DMS53 treated with DMSO at 0.1 percent for 48 hours (cell line): Measurements from ENCODE around the gene PSMD11.
A peak's percentile ranks its signal among the peaks of the same experiment; 100 is the strongest.

ENCODE experiments used
- DNase-seq: peaks from one replicate; lab custom pipeline; 2025; ENCODE audit not compliant: unreplicated experiment; lab: John Stamatoyannopoulos, UW

Gene PSMD11

GRCh38 chr17:32489320-32490100 is 45.2 kb downstream of the PSMD11 start:
- no peak for DNase-seq

DNA sequence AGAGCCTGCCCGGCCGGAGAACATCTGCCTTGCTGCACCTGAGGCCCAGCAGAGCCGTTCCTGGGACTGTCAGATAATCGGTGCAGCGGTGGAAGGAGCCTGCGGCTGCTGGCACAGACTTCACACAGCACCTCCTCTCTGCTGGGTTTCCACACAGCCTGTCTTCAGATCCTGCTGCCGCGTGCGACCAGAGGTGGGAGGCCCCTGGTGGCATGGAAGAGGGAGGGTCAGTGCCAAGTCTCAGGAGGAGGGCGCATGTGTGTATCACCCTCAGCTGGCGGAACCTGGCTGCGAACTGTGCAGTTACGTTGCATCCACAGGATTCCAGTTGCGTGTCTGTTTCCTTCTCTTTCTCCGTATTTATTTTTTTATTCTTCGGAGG is 45.8 kb downstream of the PSMD11 start:
- no peak for DNase-seq

GRCh38 chr17:32491371-32492263 is 47.3 kb downstream of the PSMD11 start:
- DNase-seq = no peak

DNA sequence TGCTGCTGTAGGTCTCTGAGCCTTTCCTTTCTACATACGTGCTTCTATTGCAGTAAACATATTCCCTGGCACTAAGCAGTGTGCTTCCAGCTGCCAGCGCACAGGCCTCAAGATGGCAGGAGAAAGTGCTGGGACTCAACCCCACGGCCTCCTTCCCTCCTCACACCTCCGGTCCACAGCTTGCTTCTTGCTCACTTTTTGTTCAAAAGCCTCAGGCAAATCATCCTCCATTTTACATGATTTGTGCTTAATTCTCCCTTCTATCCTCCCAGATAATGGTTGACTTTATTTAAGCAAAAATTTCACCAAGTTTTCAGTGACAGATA is 47.9 kb downstream of the PSMD11 start:
- no peak for DNase-seq

DNA sequence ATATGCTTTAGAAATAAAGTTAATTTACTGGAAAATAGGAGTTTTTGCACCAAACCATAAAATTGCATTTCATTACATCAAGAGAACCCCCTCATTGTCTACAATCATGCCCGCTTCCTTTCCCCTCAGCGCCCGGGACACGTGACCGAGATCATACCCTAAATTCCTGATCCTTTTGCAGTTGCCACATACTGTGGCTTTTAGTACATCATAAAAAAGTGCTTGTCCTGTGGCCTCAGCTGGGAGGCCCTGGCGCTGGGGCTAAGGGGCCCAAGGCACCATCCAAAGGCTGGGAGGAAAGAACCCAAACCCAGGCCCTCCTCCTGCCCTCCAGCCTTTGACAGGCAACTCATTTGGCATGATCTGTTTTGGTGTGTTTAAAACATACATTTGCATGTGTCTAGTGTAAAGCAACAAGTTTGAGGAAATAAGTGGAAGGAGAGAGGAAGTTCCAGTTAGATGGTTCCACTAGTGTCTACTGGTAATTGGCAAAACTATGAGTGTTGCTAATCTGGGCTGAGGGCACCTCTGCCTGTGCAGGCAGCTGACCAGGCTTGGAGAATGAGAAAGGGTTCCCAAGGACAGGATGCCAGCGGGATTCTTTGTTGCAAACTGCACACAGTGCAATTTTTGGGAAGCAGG is 48.5 kb downstream of the PSMD11 start:
- no peak for DNase-seq

DNA sequence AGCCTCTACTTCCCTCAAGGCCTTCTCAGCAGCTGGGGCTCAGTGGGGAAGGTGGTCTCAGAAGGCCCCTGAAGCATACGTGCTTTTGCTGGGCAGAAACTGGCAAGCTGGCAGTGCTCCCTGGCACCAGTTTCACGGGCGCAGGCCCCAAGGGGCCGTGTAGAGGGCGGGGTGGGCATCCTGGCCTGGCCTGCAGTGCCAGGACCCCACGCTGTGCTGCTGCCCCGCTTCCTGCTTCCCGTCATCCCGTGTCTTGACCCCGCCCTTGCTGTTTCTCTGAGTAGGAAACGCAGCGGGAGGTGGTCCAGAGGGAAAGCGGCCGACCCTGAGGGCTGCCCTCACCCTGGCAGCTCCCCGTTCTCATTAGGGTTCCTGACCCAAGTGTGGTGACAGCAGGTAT is 49.3 kb downstream of the PSMD11 start:
- DNase-seq = no peak

- no peak for DNase-seq
Measured at GRCh38 chr17:32493976-32494513, 49.7 kb downstream of the PSMD11 start.

DNA sequence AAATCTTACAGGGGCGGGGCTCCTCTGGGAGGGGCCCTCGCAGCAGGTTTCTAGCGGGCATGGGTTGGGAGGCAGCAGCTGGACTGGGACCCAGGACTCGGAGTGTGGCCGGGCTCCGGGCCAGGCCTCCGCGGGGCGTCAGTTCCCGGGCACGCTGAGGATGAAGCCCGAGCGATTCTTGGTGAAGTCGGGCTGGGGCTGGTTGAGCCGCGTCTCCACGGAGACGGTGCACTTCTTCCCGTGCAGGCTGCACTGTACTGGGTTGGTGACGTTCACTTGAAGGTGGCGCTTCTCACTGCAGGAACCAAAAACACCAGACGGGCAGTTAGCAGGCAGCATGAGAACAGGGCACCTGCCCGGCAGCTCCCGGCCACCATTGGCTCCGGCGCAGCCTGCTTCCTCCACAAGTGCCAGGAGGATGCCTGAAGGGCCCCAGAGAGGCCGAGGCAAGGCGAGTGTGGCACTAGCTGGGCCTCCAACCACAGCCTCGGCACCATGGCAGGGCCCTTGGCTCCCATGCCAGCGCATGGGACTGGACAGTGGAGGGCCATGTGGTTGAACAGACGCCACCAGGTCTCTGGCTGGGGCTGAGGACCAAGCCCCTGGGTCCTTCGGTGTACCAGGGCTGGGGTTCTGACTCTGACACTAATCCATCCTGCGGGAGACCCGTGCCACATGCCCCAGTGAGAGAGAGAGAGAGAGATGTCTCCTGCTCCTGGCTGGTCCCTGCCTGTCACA is 50.5 kb downstream of the PSMD11 start:
- peak; percentile 18 for DNase-seq

GRCh38 chr17:32495359-32496231 is 51.3 kb downstream of the PSMD11 start:
- DNase-seq = no peak

DNA sequence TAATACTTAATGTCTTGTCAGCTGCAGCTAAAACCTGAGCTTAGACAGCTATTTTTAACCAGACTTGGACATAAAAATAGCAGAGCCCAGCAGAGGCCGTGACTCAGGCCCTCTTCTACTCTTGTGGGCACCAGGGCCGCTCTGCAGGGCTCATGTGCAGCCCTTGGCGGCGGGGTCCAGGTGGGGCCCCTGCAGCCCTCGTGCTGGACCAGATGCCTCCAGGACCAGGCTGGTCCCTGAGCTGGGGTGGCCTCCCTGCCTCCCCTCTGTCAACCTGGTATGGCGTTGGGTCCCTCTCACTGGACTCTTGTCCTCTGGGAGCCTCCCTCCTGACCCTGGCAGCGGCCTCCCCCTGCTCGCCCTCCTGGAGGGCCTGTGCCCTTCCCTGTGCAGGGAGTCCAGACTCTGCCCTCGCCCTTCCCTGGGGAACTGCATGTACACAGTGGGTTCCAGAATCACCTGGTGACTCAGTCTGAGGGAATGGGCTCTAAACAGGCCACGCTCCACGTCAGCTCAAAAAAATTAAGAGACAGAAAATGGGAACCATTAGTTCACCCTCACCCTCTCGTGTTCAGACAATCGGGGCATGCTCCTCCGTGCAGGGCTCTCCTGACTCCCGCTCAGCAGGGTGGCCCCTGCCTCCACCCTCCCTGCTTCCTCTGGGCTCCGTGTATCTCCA is 52.2 kb downstream of the PSMD11 start:
- no peak for DNase-seq

- no peak for DNase-seq
Measured at GRCh38 chr17:32497431-32498205, 53.3 kb downstream of the PSMD11 start.

- DNase-seq = no peak
Measured at GRCh38 chr17:32498391-32498790, 54.1 kb downstream of the PSMD11 start.

DNA sequence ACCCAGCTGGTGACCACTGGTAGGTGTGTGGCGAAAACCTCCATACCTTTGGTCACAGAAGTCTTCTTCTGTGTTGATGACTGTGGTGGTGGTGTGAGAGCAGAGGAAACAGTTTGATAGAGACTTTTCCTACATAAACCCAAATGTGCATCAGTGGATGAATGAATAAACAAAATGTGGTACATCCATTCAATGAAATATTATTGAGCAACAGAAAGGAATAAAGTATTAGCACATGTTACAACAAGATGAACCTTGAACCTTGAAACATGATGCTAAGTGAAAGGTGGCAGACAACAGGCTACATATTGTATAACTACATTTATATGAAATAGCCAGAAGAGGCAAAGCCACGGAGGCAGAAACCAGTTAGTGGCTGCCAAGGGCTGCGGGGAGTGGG is 57.7 kb downstream of the PSMD11 start:
- no peak for DNase-seq

- no peak for DNase-seq
Measured at GRCh38 chr17:32502710-32503109, 58.4 kb downstream of the PSMD11 start.

DNA sequence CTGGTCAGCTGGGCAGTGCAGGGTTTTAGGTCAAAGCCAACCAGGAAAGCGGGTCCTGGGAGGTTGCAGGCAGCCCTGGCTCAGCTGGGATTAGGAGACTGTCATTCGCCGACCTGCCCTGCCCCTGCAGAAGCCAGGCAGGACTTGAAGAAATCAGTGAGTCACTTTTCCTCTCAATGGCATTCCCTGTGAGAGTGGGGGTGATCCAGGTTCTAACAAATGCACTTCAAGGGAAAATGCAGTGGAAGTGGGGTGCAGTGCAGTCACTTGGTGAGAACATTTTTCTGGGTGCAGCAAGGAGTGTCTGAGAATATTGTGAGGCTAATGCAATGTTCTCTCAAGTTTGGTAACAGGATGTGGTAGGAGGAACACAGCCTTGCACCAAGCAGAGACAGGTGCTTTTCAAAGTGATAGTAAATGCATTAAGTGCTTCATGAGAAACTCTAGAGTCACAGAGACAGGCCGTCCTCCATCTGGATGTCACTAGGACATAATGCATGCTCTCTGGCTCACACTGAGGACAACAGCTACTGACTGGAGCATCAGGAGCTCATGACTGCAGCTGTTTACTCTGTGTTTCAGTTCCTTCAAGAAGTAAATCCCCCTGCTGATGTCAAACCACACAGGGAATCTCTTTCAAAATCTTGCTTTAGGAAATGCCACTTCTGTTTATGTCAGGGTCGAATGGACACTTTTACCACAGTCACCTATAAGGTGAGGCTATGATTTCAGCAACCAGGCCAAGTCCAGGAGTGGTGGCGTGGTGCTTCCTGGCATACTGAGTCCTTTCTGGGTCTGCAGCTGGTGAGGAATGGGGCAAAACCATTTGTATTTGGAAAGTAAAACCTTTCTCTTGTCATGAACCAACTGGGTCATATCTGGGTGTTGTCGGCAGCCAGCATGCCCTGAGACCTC is 59.2 kb downstream of the PSMD11 start:
- no peak for DNase-seq

DNA sequence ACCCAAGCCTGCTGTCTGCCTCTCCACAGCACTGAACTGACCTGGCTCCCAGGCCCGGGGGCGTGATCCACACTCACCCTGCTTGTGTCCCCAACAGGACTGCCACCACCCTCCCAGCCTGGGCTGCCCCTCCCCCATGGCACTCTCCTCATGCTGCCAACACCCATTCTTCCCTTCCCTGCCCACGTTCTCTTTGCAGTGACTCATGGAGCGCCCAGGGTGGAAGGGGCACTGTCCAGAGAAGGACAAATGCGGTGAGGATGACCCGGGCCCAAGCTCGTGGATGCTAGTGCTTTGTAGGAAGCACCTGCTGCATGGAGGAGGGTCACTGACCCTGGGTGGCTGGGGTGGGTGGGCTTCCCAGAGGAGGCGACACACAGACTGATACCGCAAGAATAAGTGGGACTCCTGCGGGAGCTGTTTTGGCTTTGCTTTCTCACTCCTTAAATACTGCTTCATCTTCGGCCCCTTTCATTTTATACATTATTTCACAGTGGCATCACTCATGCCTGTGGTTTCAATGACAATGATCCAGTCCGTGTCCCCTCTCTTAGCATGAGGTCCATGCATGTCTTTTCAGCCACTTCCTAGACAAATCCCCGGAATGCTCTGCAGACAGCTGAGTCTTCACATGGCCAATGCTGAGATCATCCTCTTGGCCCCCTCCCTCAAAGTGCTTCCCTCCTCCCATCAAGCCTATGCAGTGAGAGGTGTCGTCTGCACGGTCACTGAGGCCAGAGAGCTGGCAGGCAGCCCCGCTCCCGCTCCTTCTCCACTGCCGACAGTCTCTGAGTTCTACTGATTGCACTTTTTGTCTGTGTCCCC is 60.1 kb downstream of the PSMD11 start:
- DNase-seq = no peak

- DNase-seq = no peak
Measured at GRCh38 chr17:32508926-32509325, 64.6 kb downstream of the PSMD11 start.
